Measurements from ENCODE around the gene NUDT21. TPM values are rescaled to one million over a fixed set of nuclear protein-coding genes. Genes with fewer than 3 reads are reported as not detected.

The NUDT21 gene
- total and polyA plus RNA-seq, 2 of the 8 experiments (the other 6 are each of a cell fraction or from before 2014, with no cell fraction given): 78.1 to 277 TPM

DNA sequence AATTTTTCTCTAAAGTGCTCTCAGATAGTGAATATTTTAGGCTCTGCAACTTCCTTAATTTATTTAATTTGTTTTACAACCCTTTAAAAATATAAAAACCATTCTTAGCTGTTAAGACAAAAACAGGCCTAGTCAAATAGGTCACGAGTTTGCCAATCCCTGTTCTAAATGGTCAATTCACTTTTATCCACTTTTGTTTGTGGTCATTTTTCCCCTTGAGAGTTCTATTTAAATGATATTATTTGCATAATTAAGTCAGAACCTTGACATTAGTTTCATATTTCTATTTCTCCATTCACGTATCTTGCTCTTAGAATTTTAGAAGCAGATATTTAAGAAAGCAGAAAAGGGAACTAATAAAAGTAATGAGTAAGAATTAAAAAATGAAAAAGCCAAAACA, 29.8 kb downstream of the NUDT21 start:
- Histone ChIP-seq H3K9me3 (ENCODE audit: insufficient read depth in 2 of 2, low read depth in 1 of 2, low read length in 1 of 2) (no peaks in the 10 kb centered on the region), H4K5ac (ENCODE audit: insufficient read length, low read depth, low read length) (no peak overlapping the region), H3K23me2 (ENCODE audit: low read depth, low read length) (peaks cover 9% of the 10 kb centered on the region; the same call in 1 of the 2 replicates), H4K91ac (replicated peaks; ENCODE audit: insufficient read length, low read length) (no peak overlapping the region), H3K4ac (replicated peaks; ENCODE audit: insufficient read length, low read depth, low read length) (no peak overlapping the region), H4K8ac (ENCODE audit: extremely low read depth, insufficient read depth, low read length) (no peak overlapping the region), H2AFZ (ENCODE audit: low read length) (no peak overlapping the region), H2BK5ac (ENCODE audit: low read depth, low read length) (no peak overlapping the region), H3K79me1 (ENCODE audit: low read depth, low read length) (no peaks in the 10 kb centered on the region), H3K79me2 (ENCODE audit: control insufficient read depth in 1 of 2, insufficient read depth in 2 of 2, low read length in 2 of 2) (peaks cover 0 to 26% of the 10 kb centered on the region in 2 experiments; a peak in 1 of 4 replicates), H2BK12ac (ENCODE audit: low read depth, low read length) (no peak overlapping the region), H2BK120ac (replicated peaks; ENCODE audit: low read depth, low read length) (no peak overlapping the region), H3K4me3 (ENCODE audit: extremely low read depth in 1 of 4, insufficient read depth in 2 of 4, low read depth in 3 of 4, low read length in 4 of 4) (no peak overlapping the region), H3K18ac (ENCODE audit: extremely low read depth, low read length) (no peak overlapping the region), H3K36me3 (ENCODE audit: control insufficient read depth in 2 of 4, insufficient read depth in 4 of 4, low read length in 3 of 4) (no peaks in the 10 kb centered on the region), H3K27me3 (replicated peaks in 1 of 4; ENCODE audit: control insufficient read depth in 3 of 4, extremely low read depth in 1 of 4, insufficient read depth in 3 of 4, low read length in 3 of 4) (peaks cover 0 to 6% (median 3%) of the 10 kb centered on the region in 4 experiments; a peak in 3 of 7 replicates), H2BK15ac (ENCODE audit: low read length) (no peak overlapping the region), H3K23ac (ENCODE audit: insufficient read length) (no peak overlapping the region), H3K14ac (ENCODE audit: insufficient read length) (no peak overlapping the region), H3K56ac (replicated peaks; ENCODE audit: insufficient read length, low read depth, low read length) (no peak overlapping the region), H3K27ac (ENCODE audit: low read depth, low read length) (no peak overlapping the region), H4K20me1 (replicated peaks in 1 of 2; ENCODE audit: control insufficient read depth in 1 of 2, insufficient read depth in 2 of 2, low read length in 2 of 2) (peaks cover 2 to 4% of the 10 kb centered on the region in 2 experiments), H2BK20ac (ENCODE audit: low read length) (no peak overlapping the region), H2AK5ac (ENCODE audit: low read depth, low read length) (no peak overlapping the region), H3K9ac (replicated peaks in 1 of 4; ENCODE audit: extremely low read depth in 1 of 4, low read depth in 3 of 4, low read length in 3 of 4) (no peak overlapping the region), H3K4me1 (replicated peaks in 1 of 4; ENCODE audit: control insufficient read depth in 3 of 4, insufficient read depth in 4 of 4, low read length in 3 of 4) (peaks cover 0 to 12% (median 8%) of the 10 kb centered on the region in 4 experiments; a peak in 6 of 7 replicates), H3K4me2 (ENCODE audit: insufficient read depth in 1 of 2, low read depth in 2 of 2, low read length in 2 of 2) (no peak overlapping the region)
- TF ChIP-seq ASH2L (IDR thresholded peaks at IDR 0.05; ENCODE audit: low read length): no peak
- TF ChIP-seq, protein P1, sequence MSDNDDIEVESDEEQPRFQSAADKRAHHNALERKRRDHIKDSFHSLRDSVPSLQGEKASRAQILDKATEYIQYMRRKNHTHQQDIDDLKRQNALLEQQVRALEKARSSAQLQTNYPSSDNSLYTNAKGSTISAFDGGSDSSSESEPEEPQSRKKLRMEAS (IDR thresholded peaks at IDR 0.05): no peak
- TF ChIP-seq, protein P2, sequence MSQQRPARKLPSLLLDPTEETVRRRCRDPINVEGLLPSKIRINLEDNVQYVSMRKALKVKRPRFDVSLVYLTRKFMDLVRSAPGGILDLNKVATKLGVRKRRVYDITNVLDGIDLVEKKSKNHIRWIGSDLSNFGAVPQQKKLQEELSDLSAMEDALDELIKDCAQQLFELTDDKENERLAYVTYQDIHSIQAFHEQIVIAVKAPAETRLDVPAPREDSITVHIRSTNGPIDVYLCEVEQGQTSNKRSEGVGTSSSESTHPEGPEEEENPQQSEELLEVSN (IDR thresholded peaks at IDR 0.05): no peak
- no peak for TF ChIP-seq KDM4A (IDR thresholded peaks at IDR 0.05; ENCODE audit: low read depth, low read length, severe bottlenecking)
- no peak for TF ChIP-seq PHF8 (conservative IDR thresholded peaks at IDR 0.05; ENCODE audit: low read depth, low read length)
- TF ChIP-seq GABPA (IDR thresholded peaks at IDR 0.05; ENCODE audit: borderline replicate concordance, insufficient read depth, low read length): no peak
- no peak for TF ChIP-seq NRF1 (IDR thresholded peaks at IDR 0.05; ENCODE audit: low read depth, low read length)
- TF ChIP-seq BACH1 (IDR thresholded peaks at IDR 0.05; ENCODE audit: low read length): no peak
- TF ChIP-seq CBX5 (IDR thresholded peaks at IDR 0.05; ENCODE audit: low read depth, low read length): no peak
- WGBS, 2 experiments (ENCODE audit: extremely low coverage in 1 of 2, insufficient coverage in 1 of 2, insufficient read length in 1 of 2, insufficient replicate concordance in 2 of 2, low coverage in 1 of 2, low lambda C conversion rate in 2 of 2, missing lambda C conversion rate in 1 of 2): 82% methylated on average over 2 of the region's 2 CpGs; no CpG with 5 or more reads in 1 of the 2 experiments
- no peak for FAIRE-seq
- POLR2A ChIA-PET (ENCODE audit: partially characterized antibody): no interaction called here
- DNase-seq (ENCODE audit: low read depth in 1 of 2, low spot score in 2 of 2): no peak
- CTCF ChIA-PET (ENCODE audit: partially characterized antibody): no interaction called here

All from H1 (cell line).